KMS-11 (cell line): ENCODE results near the gene TACR1.

Source experiments
- H2AFZ ChIP-seq: fragments of 200-600 bp; sonication (generic); 2 replicates; pipeline ENCODE4 v1.6.1; 2016; ENCODE audit warnings: antibody characterized with exemption, mixed run types, low read depth
- H3K27ac ChIP-seq: fragments of 200-600 bp; sonication (generic); 2 replicates; pipeline ENCODE4 v1.6.1; 2016; ENCODE audit warnings: mild to moderate bottlenecking, mixed run types
- H3K27me3 ChIP-seq: fragments of 200-600 bp; sonication (generic); 2 replicates; pipeline ENCODE4 v1.6.1; 2017; ENCODE audit warnings: mild to moderate bottlenecking, low read depth, mixed run types, moderate library complexity; ENCODE audit not compliant: insufficient read depth
- H3K36me3 ChIP-seq: fragments of 200-600 bp; sonication (generic); 2 replicates; pipeline ENCODE4 v1.6.1; 2017; ENCODE audit warnings: mild to moderate bottlenecking, mixed run types; ENCODE audit not compliant: insufficient read depth
- H3K4me1 ChIP-seq: fragments of 200-600 bp; sonication (generic); 2 replicates; pipeline ENCODE4 v1.6.1; 2016; ENCODE audit warnings: mild to moderate bottlenecking, low read depth, mixed run types; ENCODE audit not compliant: poor library complexity, severe bottlenecking
- H3K4me2 ChIP-seq: fragments of 200-600 bp; sonication (generic); 2 replicates; pipeline ENCODE4 v1.7.0; 2016; ENCODE audit warnings: mild to moderate bottlenecking, mixed run types
- H3K4me3 ChIP-seq: fragments of 200-600 bp; sonication (generic); IDR thresholded peaks from 2 replicates; pipeline ENCODE4 v1.6.1; 2017; ENCODE audit warnings: low read depth, low read length, mixed read lengths; ENCODE audit not compliant: insufficient read depth
- H3K79me2 ChIP-seq: fragments of 200-600 bp; sonication (generic); 2 replicates; pipeline ENCODE4 v1.6.1; 2016; ENCODE audit warnings: low read depth, mixed run types; ENCODE audit not compliant: insufficient read depth
- H3K9ac ChIP-seq: fragments of 200-600 bp; sonication (generic); 2 replicates; pipeline ENCODE4 v1.6.1; 2016; ENCODE audit warnings: mild to moderate bottlenecking, mixed run types
- H4K20me1 ChIP-seq: fragments of 200-600 bp; sonication (generic); 2 replicates; pipeline ENCODE4 v1.6.1; 2016; ENCODE audit warnings: mild to moderate bottlenecking, mixed run types; ENCODE audit not compliant: insufficient read depth
- TF ChIP-seq, protein P1 (sequence below): fragments of 200-600 bp; sonication (generic); conservative IDR thresholded peaks from 2 replicates; pipeline ENCODE4 v1.6.1; 2017; ENCODE audit warnings: low read depth, mild to moderate bottlenecking, antibody characterized with exemption, low read length, moderate library complexity, mixed read lengths

The TACR1 gene

DNA sequence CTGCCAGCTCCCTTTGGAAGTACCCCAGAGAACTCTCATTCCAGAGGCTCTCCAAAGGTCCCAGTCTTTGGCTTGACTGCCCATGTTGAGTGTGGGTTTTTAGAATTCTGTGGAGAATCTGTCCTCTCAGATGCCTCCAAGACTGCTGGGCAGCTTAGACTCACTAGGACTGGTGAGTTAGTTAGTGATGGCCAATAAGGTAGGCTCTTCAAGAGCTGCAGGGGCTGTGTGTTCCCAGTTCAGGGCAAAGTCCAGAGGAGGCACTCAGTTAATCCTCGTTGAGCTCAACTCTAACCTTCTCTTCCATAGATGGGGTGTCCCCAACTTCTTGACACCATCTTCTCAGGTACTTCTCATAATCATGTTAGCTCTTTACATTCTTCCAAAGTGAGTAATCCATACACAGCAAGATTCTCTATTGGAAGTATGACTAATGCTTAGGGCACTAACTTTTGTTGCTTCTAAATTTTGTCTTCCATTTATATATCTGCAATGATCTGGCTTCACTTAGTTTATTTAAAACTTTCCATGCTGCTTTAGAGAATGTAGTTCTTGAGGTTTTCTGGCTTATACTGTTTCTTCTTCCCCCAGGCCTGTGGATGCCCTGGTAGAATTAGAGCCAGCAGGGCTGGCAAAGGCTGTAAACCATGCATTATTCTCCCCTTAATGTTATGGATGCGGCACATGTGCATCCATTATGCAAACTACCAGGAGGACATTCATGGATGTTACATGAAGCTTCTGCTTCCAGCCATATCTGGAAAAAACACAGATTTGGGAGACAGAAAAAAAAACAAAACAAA lies 151.9 kb downstream of the TACR1 start:
- H4K20me1 ChIP-seq, result no peaks in the 10 kb centered on the region
- H3K79me2 ChIP-seq, result no peaks in the 10 kb centered on the region
- H3K27ac ChIP-seq, result no peak overlapping the region
- H3K9ac ChIP-seq, result no peak overlapping the region
- H3K4me1 ChIP-seq, result no peaks in the 10 kb centered on the region
- no peaks in the 10 kb centered on the region for H3K27me3 ChIP-seq
- TF ChIP-seq, protein P1, sequence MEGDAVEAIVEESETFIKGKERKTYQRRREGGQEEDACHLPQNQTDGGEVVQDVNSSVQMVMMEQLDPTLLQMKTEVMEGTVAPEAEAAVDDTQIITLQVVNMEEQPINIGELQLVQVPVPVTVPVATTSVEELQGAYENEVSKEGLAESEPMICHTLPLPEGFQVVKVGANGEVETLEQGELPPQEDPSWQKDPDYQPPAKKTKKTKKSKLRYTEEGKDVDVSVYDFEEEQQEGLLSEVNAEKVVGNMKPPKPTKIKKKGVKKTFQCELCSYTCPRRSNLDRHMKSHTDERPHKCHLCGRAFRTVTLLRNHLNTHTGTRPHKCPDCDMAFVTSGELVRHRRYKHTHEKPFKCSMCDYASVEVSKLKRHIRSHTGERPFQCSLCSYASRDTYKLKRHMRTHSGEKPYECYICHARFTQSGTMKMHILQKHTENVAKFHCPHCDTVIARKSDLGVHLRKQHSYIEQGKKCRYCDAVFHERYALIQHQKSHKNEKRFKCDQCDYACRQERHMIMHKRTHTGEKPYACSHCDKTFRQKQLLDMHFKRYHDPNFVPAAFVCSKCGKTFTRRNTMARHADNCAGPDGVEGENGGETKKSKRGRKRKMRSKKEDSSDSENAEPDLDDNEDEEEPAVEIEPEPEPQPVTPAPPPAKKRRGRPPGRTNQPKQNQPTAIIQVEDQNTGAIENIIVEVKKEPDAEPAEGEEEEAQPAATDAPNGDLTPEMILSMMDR, result no peak
- H3K36me3 ChIP-seq, result no peaks in the 10 kb centered on the region
- no peak overlapping the region for H3K4me3 ChIP-seq
- H2AFZ ChIP-seq, result no peak overlapping the region
- no peak overlapping the region for H3K4me2 ChIP-seq

DNA sequence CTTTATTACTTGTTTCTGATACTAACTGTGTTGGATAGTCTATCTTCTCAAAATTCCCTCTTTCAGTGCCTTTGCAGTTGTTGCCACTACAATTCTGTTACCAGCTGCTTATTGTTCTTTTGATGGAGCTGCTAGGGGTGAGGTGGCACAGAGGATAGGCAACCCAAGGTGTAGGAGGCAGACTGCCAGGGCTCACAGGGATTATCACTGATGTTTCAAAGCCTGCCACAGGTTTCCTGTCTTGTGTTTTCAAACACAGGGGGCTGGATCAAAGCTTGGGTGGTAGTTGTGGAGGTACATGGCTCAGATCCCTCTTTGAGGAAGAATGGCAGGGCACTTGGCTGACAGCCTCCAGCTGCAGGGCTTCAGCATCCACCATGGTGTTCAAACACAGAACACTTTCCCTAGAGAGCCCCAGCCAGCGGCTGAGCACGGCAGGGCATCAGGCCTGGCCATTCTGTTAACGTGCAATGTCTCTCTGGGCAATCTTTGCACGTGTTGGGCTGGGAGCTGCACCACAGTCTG lies 153.7 kb downstream of the TACR1 start:
- no peak overlapping the region for H3K4me2 ChIP-seq
- no peaks in the 10 kb centered on the region for H4K20me1 ChIP-seq
- TF ChIP-seq, protein P1, result no peak
- no peak overlapping the region for H3K9ac ChIP-seq
- no peak overlapping the region for H3K27ac ChIP-seq
- H3K4me1 ChIP-seq, result no peaks in the 10 kb centered on the region
- no peak overlapping the region for H2AFZ ChIP-seq
- no peaks in the 10 kb centered on the region for H3K79me2 ChIP-seq
- H3K4me3 ChIP-seq, result no peak overlapping the region
- no peaks in the 10 kb centered on the region for H3K27me3 ChIP-seq
- no peaks in the 10 kb centered on the region for H3K36me3 ChIP-seq

DNA sequence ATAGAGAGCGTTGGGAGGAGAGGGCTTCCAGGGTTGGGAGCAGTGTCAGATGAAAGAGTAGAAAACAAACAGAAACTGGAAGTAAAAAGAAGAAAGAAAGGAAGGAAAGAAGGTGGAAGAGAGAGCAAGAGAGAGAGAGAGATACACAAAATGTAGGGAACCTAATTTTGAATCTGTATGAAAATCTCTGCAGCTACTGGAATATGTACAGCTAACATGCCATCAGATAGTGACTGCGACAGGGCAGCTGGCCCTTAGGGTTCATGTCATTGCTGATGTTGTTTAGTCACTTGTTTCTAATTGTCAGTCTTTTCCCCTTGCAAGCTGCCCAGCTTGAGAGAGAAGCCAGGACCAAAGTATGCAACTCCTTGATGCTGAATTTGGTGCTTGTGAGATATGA lies 155.0 kb downstream of the TACR1 start:
- H4K20me1 ChIP-seq, result no peaks in the 10 kb centered on the region
- H3K79me2 ChIP-seq, result no peaks in the 10 kb centered on the region
- H3K4me1 ChIP-seq, result no peaks in the 10 kb centered on the region
- H2AFZ ChIP-seq, result no peak overlapping the region
- H3K27me3 ChIP-seq, result no peaks in the 10 kb centered on the region
- no peak overlapping the region for H3K9ac ChIP-seq
- H3K4me3 ChIP-seq, result no peak overlapping the region
- no peak overlapping the region for H3K4me2 ChIP-seq
- H3K27ac ChIP-seq, result no peak overlapping the region
- TF ChIP-seq, protein P1, result no peak
- no peaks in the 10 kb centered on the region for H3K36me3 ChIP-seq

DNA sequence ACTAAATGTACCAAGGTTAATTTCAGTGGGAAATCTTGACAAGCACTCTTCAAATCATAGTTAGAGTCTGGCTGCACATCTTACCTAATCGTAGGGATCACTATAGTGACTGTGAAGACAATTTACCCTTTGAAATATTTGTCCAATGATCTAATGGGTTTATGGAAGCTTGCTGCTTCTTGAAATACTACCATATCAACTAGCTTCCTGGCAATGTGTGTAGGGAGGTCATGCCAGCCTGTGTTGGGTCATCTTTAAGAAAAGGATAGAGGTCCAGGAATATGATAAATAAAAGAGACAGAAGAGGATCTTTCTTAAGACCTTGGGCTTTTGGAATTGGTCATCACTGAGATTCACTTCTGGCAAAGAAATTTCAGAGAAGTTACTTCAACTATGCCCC lies 156.5 kb downstream of the TACR1 start:
- Histone ChIP-seq H3K27ac (no peak overlapping the region), H4K20me1 (no peaks in the 10 kb centered on the region), H3K27me3 (no peaks in the 10 kb centered on the region), H3K4me1 (no peaks in the 10 kb centered on the region), H2AFZ (no peak overlapping the region), H3K9ac (no peak overlapping the region), H3K79me2 (no peaks in the 10 kb centered on the region), H3K4me2 (no peak overlapping the region), H3K36me3 (no peaks in the 10 kb centered on the region), H3K4me3 (no peak overlapping the region)
- TF ChIP-seq, protein P1, result no peak
